ENCODE data around the gene ZNF557. TPM values are rescaled to one million over a fixed set of nuclear protein-coding genes. Genes with fewer than 3 reads are reported as not detected.

Gene ZNF557
- total and polyA plus RNA-seq, 3 donors from 2014 or later: 5.6 to 21.0 (median 20.8) TPM

GRCh38 chr19:7076151-7076550 lies 6.6 kb downstream of the ZNF557 start:
- H3K9me3 ChIP-seq: no peaks in the 10 kb centered on the region
- intact Hi-C loops (cut with DNase I; ENCODE audit: low total_unique reads): no loop called here
- no peaks in the 10 kb centered on the region for H3K27me3 ChIP-seq
- TF ChIP-seq CTCF (IDR thresholded peaks at IDR 0.05) (no peak), POLR2A (IDR thresholded peaks at IDR 0.05) (no peak)
- no peaks in the 10 kb centered on the region for H3K36me3 ChIP-seq (ENCODE audit: low read depth, missing control alignments)
- H3K4me1 ChIP-seq: no peaks in the 10 kb centered on the region
- no peak overlapping the region for H3K4me3 ChIP-seq
- no peak overlapping the region for H3K27ac ChIP-seq
- no peak for DNase-seq
- WGBS, 2 donors: 91 to 98% methylated on average over 6 of the region's 6 CpGs

GRCh38 chr19:7078008-7078407 lies 8.5 kb downstream of the ZNF557 start:
- no peak overlapping the region for H3K27ac ChIP-seq
- no peak overlapping the region for H3K4me3 ChIP-seq
- H3K4me1 ChIP-seq: no peaks in the 10 kb centered on the region
- intact Hi-C loops (cut with DNase I; ENCODE audit: low total_unique reads): no loop called here
- no peaks in the 10 kb centered on the region for H3K9me3 ChIP-seq
- WGBS, 2 donors: 94 to 97% methylated on average over 2 of the region's 2 CpGs
- no peaks in the 10 kb centered on the region for H3K27me3 ChIP-seq
- no peak for DNase-seq
- no peaks in the 10 kb centered on the region for H3K36me3 ChIP-seq (ENCODE audit: low read depth, missing control alignments)
- TF ChIP-seq POLR2A (IDR thresholded peaks at IDR 0.05): no peak
- TF ChIP-seq CTCF (IDR thresholded peaks at IDR 0.05): no peak

GRCh38 chr19:7083076-7083956 lies 13.8 kb downstream of the ZNF557 start:
- no peaks in the 10 kb centered on the region for H3K36me3 ChIP-seq (ENCODE audit: low read depth, missing control alignments)
- H3K9me3 ChIP-seq: peaks cover 2% of the 10 kb centered on the region
- H3K4me3 ChIP-seq: no peak overlapping the region
- no peak for DNase-seq
- intact Hi-C loops (cut with DNase I; ENCODE audit: low total_unique reads): no loop called here
- 91 to 98% methylated on average over 15 of the region's 15 CpGs for WGBS, 2 donors
- no peaks in the 10 kb centered on the region for H3K27me3 ChIP-seq
- TF ChIP-seq POLR2A (IDR thresholded peaks at IDR 0.05) (no peak), CTCF (IDR thresholded peaks at IDR 0.05) (no peak)
- H3K27ac ChIP-seq: no peak overlapping the region
- no peaks in the 10 kb centered on the region for H3K4me1 ChIP-seq

DNA sequence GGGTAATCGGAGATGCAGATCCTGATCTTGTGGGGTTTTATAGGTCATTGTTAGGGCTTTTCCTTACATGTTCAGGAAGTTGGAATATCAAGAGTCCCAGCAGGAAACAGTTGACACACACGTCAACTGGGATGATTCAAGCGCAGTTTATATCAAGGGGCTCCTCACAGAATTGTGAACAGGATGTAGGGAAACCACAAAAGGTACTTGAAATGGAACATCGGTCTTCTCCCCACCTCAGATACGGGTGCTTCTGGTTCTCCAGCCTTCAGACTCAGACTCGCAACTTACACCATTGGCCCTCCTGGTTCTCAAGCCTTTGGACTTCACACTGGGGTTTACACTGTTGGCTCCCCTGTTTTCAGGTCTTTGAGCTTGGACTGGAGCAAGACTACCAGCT lies 19.5 kb downstream of the ZNF557 start:
- Histone ChIP-seq H3K27ac (no peak overlapping the region), H3K27me3 (no peaks in the 10 kb centered on the region), H3K4me1 (no peaks in the 10 kb centered on the region), H3K9me3 (peaks cover 2% of the 10 kb centered on the region), H3K4me3 (no peak overlapping the region), H3K36me3 (ENCODE audit: low read depth, missing control alignments) (no peaks in the 10 kb centered on the region)
- WGBS, 2 donors: 92 to 98% methylated on average over 6 of the region's 6 CpGs
- no peak for TF ChIP-seq CTCF (IDR thresholded peaks at IDR 0.05)
- TF ChIP-seq POLR2A (IDR thresholded peaks at IDR 0.05): no peak
- intact Hi-C loops (cut with DNase I; ENCODE audit: low total_unique reads): no loop called here
- DNase-seq: no peak

DNA sequence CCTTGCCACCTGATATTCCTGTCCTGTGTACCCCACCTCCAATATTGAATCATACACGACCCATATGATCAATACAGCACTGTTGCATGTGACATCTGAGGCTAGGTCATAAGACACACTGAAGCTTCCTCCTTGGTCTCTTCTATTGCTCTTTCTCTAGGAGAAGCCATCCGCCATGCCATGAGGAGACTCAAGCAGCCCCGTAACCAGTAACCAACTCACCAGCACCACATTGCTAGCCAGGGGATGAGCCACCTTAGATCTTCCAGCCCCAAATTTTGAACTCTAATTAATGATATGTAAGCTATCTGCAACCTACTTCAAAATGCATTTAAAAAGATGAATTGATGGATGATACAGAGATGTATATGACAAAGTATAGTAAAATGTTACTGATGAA lies 28.6 kb downstream of the ZNF557 start:
- peak overlapping the region in 1 of 2 donors; percentile 89 for H3K27ac ChIP-seq
- 60 to 77% methylated on average over 3 of the region's 3 CpGs for WGBS, 2 donors

More for the DNA sequence above, 28.6 kb downstream of the ZNF557 start:
- Histone ChIP-seq H3K4me1 (peaks cover 21% of the 10 kb centered on the region), H3K9me3 (no peaks in the 10 kb centered on the region), H3K27me3 (no peaks in the 10 kb centered on the region), H3K36me3 (ENCODE audit: low read depth, missing control alignments) (no peaks in the 10 kb centered on the region), H3K4me3 (peak overlapping the region in 1 of 2 donors; percentile 73)
- intact Hi-C loops (cut with DNase I; ENCODE audit: low total_unique reads): no loop called here
- no peak for DNase-seq
- TF ChIP-seq POLR2A (IDR thresholded peaks at IDR 0.05) (no peak), CTCF (IDR thresholded peaks at IDR 0.05) (no peak)

All from testis (tissue), 3 donors.